Stomach (tissue), 9 donors: ENCODE data around the gene GRK3. TPM values are rescaled to one million over a fixed set of nuclear protein-coding genes. Genes with fewer than 3 reads are reported as not detected.
"Not testable (repeated sequence)": the region's sequence is repeated elsewhere in the genome, so short reads cannot be mapped to it uniquely, and the experiment has no call there.

Experiments used
- DNase-seq, 2 donors: peaks; one replicate each; pipeline versions ENCODE4 v3.0.0 to v3.0.0-alpha.2; 2013 to 2019
- H3K27ac ChIP-seq, 5 donors: fragments of 200-600 bp in 4 of 5; sonication (generic) in 4 of 5; one replicate each; pipeline ENCODE4 v1.5.1; 2013 to 2019; ENCODE audit warnings: mild to moderate bottlenecking in 1 of 5, moderate library complexity in 1 of 5
- H3K27me3 ChIP-seq, 3 donors: fragments of 200-600 bp; sonication (generic); one replicate each; pipeline ENCODE4 v1.5.1; 2017 to 2019; ENCODE audit warnings: mixed run types in 1 of 3
- H3K36me3 ChIP-seq, 4 donors: fragments of 200-600 bp; sonication (generic); 1 replicate in 3 of 4; 2 replicates in 1 of 4; pipeline ENCODE4 v1.5.1; 2016 to 2019
- H3K4me1 ChIP-seq, 4 donors: fragments of 200-600 bp; sonication (generic); one replicate each; pipeline ENCODE4 v1.5.1; 2016 to 2019
- H3K4me3 ChIP-seq, 4 donors: fragments of 200-600 bp; sonication (generic) in 3 of 4; one replicate each; pipeline ENCODE4 v1.5.1; 2016 to 2019; ENCODE audit warnings: mild to moderate bottlenecking in 1 of 4
- H3K9me3 ChIP-seq, 4 donors: fragments of 200-600 bp; sonication (generic); one replicate each; pipeline ENCODE4 v1.5.1; 2016 to 2019
- EP300 ChIP-seq: sonication (generic); formaldehyde crosslinking; IDR thresholded peaks from one replicate; pipeline ENCODE4 v1.6.1; 2017; ENCODE audit warnings: antibody characterized with exemption
- POLR2A ChIP-seq, 4 donors: fragments of 450-650 bp; IDR thresholded peaks; one replicate each; pipeline ENCODE4 v1.6.1; 2016; ENCODE audit warnings: antibody characterized with exemption in 4 of 4, control low read depth in 2 of 4, mild to moderate bottlenecking in 1 of 4, moderate library complexity in 1 of 4
- POLR2AphosphoS5 ChIP-seq, 3 donors: sonication (generic); formaldehyde crosslinking; IDR thresholded peaks; one replicate each; pipeline ENCODE4 v1.6.1; 2016; ENCODE audit warnings: antibody characterized with exemption in 3 of 3
- WGBS, 5 donors: extraction: QIAGEN DNeasy Blood & Tissue Kit in 3 of 5; methylation state at CpG; one replicate each; pipeline versions ENCODE4 v1.1.5 to v1.1.7; 2013 to 2018; 5-methylcytosine and 5-hydroxymethylcytosine counted together
- intact Hi-C: fragments of 100-400 bp; cut with DNase I; formaldehyde crosslinking; loops from one replicate; pipeline ENCODE4 v1.15.1; 2023; ENCODE audit warnings: low total_unique reads
- polyA plus RNA-seq, 3 donors: library from polyadenylated mRNA; stranded (reverse); fragments of 200-250 nt; gene quantifications; one replicate each; pipeline ENCODE4 v1.2.3, GENCODE V29; 2013
- total RNA-seq, 5 donors: library from RNA; depleted of rRNA; stranded (reverse); fragments of >200 nt; gene quantifications; one replicate each; pipeline versions ENCODE4 v1.1.0 to v1.2.3, GENCODE V29; 2014 to 2016
- TF ChIP-seq, protein P1 (sequence below), 7 experiments: fragments of 450-650 bp in 4 of 7; fragments of 200-600 bp in 3 of 7; sonication (generic) in 3 of 7; IDR thresholded peaks; one replicate each; pipeline ENCODE4 v1.5.1; 2016 to 2019; ENCODE audit warnings: antibody characterized with exemption in 7 of 7, control low read depth in 2 of 7, mild to moderate bottlenecking in 1 of 7
- donor health status: healthy with polysubstance abuse.
- donor health status: Bipolar disorder and iron deficiency.
- donor health status: healthy.

Gene GRK3
- total and polyA plus RNA-seq, 8 donors = 0.87 to 29.5 (median 4.1) TPM

DNA sequence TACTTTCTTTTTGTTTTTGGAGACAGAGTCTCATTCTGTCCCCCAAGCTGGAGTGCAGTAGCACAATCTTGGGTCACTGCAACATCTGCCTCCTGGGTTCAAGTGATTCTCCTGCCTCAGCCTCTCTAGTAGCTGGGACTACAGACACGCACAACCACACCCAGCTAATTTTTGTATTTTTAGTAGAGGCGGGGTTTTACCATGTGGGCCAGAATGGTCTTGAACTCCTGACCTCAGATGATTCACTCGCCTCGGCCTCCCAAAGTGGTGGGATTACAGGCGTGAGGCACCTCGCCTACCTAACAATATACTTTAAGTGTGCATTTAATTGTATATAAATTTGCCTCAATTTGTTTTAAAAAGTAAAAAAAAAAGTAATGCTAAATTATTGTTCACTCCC, 38.4 kb downstream of the GRK3 start:
- H3K27me3 ChIP-seq = no peaks in the 10 kb centered on the region
- intact Hi-C loops = no loop called here
- no peak for TF ChIP-seq POLR2AphosphoS5 (IDR thresholded peaks at IDR 0.05)
- H3K27ac ChIP-seq = no peak overlapping the region
- no peaks in the 10 kb centered on the region for H3K4me1 ChIP-seq
- WGBS, 5 donors = 76 to 88% (median 86%) methylated on average over 6 of the region's 6 CpGs
- no peaks in the 10 kb centered on the region for H3K36me3 ChIP-seq
- DNase-seq = no peak
- no peak overlapping the region for H3K4me3 ChIP-seq
- no peaks in the 10 kb centered on the region for H3K9me3 ChIP-seq

DNA sequence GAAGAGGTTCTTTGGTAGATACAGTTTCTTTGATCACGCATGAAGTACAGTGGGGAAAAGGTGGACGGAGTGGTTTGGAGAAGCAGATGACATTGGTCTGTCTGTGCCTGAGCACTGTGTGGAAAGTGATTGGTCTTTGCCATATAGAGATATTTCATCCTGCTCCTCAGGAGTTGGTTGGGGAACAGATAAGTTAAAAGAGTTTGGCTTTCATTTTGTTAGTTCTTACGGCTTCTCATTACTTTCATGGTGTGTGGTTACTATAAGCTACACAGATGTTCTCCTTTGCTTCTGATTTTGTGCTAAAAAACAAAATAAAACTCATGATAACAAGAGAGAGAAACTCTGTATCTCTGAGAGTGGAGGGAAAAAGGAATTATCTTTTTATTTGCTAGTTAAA, 40.7 kb downstream of the GRK3 start:
- intact Hi-C loops, H3K4me1 ChIP-seq, H3K36me3 ChIP-seq, H3K27ac ChIP-seq, H3K9me3 ChIP-seq, DNase-seq, H3K4me3 ChIP-seq, H3K27me3 ChIP-seq: not testable (repeated sequence)
- 82 to 93% (median 85%) methylated on average over 3 of the region's 3 CpGs for WGBS, 5 donors

DNA sequence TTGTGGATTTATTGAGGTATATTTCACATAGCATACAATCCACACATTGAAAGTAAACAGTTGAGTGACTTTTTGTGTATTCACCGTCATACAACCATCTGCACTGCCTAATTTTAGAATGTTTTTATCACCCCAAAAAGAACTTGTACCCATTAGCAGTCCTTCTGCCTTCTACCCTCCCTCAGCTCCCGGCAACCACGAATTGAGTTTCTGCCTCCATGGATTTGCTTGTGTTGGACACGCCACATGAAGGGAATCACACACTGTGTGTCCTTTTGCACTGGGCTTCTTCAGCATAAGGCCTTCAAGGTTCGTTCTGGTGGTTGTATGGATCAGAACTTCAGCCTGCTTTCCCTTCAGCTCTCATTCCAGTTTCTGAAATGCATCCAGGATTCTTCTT, 41.1 kb downstream of the GRK3 start:
- DNase-seq, H3K36me3 ChIP-seq, H3K27ac ChIP-seq, intact Hi-C loops, H3K9me3 ChIP-seq, H3K4me1 ChIP-seq, H3K27me3 ChIP-seq, H3K4me3 ChIP-seq: not testable (repeated sequence)
- WGBS, 5 donors = 81 to 90% (median 88%) methylated on average over 3 to 5 of the region's 5 CpGs

DNA sequence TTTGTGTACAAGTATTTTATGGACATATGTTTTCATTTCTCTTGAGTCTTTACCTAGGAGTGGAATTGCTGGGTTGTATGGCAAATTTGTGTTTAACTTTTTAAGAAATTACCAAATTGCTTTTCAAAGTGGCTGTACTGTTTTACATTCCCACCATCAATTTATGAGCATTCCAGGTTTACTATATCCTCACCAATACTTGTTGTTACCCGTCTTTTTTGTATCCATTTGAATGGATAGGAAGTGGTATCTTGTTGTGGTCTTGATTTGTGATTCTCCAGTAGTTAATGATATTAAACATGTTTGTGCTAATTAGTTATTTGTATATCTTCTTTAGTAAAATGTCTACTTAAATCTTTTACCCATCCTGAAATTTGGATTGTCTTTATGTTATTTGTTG, 46.8 kb downstream of the GRK3 start:
- intact Hi-C loops, H3K27ac ChIP-seq, H3K4me3 ChIP-seq, H3K36me3 ChIP-seq, DNase-seq, H3K9me3 ChIP-seq, H3K27me3 ChIP-seq, H3K4me1 ChIP-seq: not testable (repeated sequence)
- WGBS, 5 donors = 83 to 100% (median 95%) methylated on average over 1 of the region's 1 CpG

DNA sequence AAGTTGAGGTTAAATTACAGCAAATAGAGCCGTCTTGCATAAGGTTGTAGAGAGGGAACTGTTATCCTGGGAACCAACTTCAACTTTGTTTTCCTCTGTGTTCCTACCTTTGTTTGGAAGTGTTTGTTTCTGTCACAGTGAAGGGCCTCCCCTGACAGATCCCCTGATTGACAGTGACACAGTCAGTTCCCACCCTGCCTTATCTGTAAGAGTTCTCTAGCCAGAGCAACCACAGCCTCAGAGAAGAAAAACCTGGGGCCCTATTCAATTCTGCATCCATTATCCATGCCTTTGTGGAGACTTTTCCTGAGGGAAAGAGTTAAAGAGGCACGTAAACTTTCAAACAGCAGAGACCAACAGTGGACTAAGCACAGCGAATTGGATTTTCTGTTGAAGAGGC, 48.7 kb downstream of the GRK3 start:
- DNase-seq, intact Hi-C loops, H3K9me3 ChIP-seq, H3K27ac ChIP-seq, H3K27me3 ChIP-seq, H3K4me1 ChIP-seq, H3K4me3 ChIP-seq, H3K36me3 ChIP-seq: not testable (repeated sequence)
- WGBS, 5 donors = 40 to 90% methylated on average over 1 of the region's 3 CpGs; no CpG with 5 or more reads in 3 of the 5 donors

DNA sequence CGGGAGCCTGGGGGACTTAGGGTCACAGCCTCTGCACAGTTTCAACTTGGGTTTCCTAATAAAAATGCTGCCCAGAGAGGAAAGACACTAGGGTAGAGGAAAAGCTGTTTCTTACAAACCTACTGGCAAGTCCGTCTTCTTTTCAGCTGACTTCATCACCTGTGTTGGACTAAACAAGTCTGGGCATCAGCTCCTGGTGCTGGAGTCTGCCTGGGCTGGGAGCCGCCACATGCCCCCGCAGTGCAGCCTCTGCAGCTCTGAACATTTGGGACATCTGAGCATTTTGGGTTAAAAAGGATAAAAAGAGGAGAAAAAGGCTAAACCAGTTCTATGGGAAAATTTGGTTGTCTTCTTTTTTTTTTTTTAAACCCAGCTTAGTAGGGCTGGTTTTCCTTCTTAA, 49.1 kb downstream of the GRK3 start:
- H3K27ac ChIP-seq, H3K4me3 ChIP-seq, H3K36me3 ChIP-seq, H3K4me1 ChIP-seq, DNase-seq, intact Hi-C loops, H3K9me3 ChIP-seq, H3K27me3 ChIP-seq: not testable (repeated sequence)
- WGBS, 5 donors = 88 to 97% (median 94%) methylated on average over 3 of the region's 4 CpGs

DNA sequence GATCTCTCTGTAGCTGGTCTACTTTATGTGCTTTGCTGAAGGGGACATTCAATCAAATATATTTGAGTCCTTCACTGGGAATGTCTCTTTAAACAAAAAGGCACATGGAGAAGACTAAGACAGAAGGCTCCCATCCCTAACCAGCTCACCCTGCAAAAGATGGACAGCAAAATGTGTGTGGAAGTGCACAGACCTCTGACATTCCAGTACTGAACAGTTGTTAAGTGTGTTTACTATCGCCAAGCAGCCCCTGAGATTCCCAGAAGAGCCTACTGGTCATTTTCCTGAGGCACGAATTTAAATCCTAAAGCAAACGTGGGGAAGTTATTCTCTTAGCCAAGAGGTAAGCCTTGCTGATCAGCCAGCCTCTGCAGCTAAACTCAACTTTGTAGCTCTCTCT, 50.3 kb downstream of the GRK3 start:
- intact Hi-C loops, H3K27ac ChIP-seq, H3K9me3 ChIP-seq, DNase-seq, H3K4me1 ChIP-seq, H3K27me3 ChIP-seq, H3K4me3 ChIP-seq, H3K36me3 ChIP-seq: not testable (repeated sequence)
- WGBS, 5 donors = 36 to 70% (median 57%) methylated on average over 3 of the region's 3 CpGs

DNA sequence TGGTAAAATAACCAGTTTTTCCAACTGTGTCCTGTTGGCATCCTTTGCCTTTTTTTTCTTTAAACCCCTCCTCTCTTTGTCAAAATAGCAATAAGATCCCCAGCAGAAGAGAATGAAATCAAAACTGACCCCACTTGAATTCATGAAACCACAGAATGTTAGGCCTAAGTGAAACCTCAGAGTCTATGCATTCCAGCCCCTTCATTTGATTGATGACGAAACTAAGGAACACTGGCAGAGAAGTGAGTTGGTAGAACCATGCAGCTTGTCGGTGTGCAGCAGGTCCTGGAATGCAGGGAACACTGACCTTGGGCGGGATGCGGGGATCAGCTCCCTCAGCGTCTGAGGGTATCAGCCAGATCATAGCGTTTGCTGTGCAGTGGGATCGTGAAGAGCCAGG, 57.5 kb downstream of the GRK3 start:
- no peak for TF ChIP-seq EP300
- TF ChIP-seq, protein P1, sequence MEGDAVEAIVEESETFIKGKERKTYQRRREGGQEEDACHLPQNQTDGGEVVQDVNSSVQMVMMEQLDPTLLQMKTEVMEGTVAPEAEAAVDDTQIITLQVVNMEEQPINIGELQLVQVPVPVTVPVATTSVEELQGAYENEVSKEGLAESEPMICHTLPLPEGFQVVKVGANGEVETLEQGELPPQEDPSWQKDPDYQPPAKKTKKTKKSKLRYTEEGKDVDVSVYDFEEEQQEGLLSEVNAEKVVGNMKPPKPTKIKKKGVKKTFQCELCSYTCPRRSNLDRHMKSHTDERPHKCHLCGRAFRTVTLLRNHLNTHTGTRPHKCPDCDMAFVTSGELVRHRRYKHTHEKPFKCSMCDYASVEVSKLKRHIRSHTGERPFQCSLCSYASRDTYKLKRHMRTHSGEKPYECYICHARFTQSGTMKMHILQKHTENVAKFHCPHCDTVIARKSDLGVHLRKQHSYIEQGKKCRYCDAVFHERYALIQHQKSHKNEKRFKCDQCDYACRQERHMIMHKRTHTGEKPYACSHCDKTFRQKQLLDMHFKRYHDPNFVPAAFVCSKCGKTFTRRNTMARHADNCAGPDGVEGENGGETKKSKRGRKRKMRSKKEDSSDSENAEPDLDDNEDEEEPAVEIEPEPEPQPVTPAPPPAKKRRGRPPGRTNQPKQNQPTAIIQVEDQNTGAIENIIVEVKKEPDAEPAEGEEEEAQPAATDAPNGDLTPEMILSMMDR (IDR thresholded peaks at IDR 0.05) = no peak
- no peak for TF ChIP-seq POLR2A (IDR thresholded peaks at IDR 0.05)
- no peak for TF ChIP-seq POLR2AphosphoS5 (IDR thresholded peaks at IDR 0.05)
- Histone ChIP-seq H3K27me3 (no peaks in the 10 kb centered on the region), H3K36me3 (no peaks in the 10 kb centered on the region), H3K4me1 (peaks cover 0 to 5% (median under 1%) of the 10 kb centered on the region in 4 donors), H3K4me3 (no peak overlapping the region), H3K9me3 (no peaks in the 10 kb centered on the region), H3K27ac (no peak overlapping the region)
- intact Hi-C loops = no loop called here
- no peak for DNase-seq
- 80 to 88% (median 84%) methylated on average over 7 of the region's 7 CpGs for WGBS, 5 donors
